Measurements from ENCODE around the gene KLHL14.

The KLHL14 gene

DNA sequence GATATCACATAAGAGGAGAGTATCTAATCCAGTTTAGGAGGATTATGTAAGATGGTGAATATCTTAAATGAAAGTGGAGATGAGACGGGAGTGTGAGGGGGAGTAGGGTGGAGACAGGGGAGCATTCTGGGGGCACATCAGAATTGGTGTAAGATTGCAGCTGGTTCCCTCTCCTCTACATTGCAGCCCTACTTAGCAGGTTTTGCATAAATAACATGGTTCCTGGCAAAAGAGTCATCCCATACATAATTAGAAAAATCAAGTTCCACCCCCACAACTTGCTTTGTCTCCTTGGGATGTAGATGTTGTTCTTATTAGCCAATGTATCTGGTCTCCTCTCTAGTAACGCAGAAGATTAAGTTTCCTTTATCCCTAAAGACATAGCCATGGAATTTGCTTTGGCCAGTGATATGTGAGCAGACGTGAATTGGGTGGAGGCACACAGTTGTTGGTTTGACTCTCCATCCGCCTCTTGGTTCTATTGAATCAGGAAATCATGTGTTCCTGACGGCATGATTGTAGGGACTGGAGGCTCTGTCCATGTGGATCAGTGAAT is 137.9 kb downstream of the KLHL14 start:
- DNase-seq (ENCODE audit: low spot score), result no peak

GRCh38 chr18:32629981-32630700 is 142.7 kb downstream of the KLHL14 start:
- no peak for DNase-seq (ENCODE audit: low spot score)

GRCh38 chr18:32629292-32629691 is 143.5 kb downstream of the KLHL14 start:
- DNase-seq (ENCODE audit: low spot score), result no peak

DNA sequence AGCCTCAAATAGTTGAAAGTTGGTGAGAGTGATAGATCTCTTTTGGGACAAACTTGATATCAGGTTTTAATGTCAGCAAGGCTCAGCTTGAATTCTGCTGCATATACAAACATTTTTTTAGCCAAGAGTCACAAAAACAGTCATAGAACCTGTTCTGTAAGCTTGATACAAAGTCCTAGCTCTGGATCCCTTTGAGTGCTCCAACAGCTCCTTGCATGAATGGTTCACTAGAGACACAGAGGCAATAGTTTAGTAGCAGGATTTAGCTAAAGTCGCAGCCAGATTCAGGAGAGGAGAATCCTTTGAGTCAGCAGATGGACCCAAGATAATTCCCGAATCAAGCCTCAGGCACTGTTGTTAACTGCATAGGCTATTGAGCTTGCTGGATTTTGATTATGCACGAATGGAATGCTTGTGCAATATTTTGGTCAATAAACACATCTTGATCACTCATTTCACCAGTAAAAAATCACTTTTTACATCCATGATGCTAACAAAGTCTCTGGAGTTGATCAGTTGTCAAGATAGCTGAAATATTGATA is 148.6 kb downstream of the KLHL14 start:
- no peak for DNase-seq (ENCODE audit: low spot score)

GRCh38 chr18:32623563-32623962 is 149.3 kb downstream of the KLHL14 start:
- DNase-seq (ENCODE audit: low spot score), result no peak
